ENCODE measurements around the gene TKTL1. TPM values are rescaled to one million over a fixed set of nuclear protein-coding genes. Genes with fewer than 3 reads are reported as not detected.

TKTL1 gene
- total and polyA plus RNA-seq, 2 experiments from 2014 or later, result not detected

DNA sequence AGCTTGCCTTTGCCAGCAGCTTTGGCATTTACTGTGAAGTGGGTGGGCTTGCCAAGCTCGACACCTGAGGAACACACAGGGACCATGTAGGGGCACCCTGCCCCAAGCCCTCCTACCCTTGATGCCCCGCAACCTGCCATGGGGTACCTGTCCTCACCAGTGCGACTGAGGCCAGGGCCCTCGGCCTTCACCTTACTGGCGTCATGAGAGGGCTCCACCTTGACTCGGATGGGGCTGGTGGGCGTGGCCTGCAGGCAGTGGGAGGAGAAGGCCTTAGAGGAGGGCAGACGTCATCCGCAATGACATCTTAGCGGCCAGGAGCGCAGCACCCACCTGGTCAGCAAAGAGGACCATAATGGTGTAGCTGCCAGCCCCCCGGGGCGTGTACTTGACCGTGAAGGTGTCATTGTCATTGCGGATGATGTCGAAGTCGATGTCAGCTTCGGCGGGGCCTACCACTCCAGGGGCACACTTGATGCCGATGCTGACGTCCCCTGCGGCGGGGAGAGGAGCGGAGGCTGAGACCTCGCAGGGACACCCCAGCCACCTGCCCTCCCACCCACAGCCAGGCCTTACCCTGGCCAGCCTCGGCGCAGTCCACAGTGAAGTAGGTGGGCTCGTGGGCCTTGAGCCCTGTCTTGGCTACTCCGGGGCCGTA, 66.6 kb downstream of the TKTL1 start:
- Histone ChIP-seq H3K36me3 (ENCODE audit: insufficient read depth) (peaks cover 16% of the 10 kb centered on the region), H3K4me3 (no peak overlapping the region), H3K27ac (ENCODE audit: low read depth) (no peak overlapping the region), H3K27me3 (ENCODE audit: insufficient read depth) (no peaks in the 10 kb centered on the region), H3F3A (replicated peaks; ENCODE audit: low read depth) (0 out of 2 replicates have a peak, but pooled peaks cover 4% of the 10 kb centered on the region), H3K79me2 (replicated peaks; ENCODE audit: insufficient read depth) (peaks cover 21% of the 10 kb centered on the region), H2AFZ (no peak overlapping the region), H3K9me2 (ENCODE audit: insufficient read depth) (no peaks in the 10 kb centered on the region), H3K4me2 (no peak overlapping the region), H4K20me1 (replicated peaks; ENCODE audit: insufficient read depth) (peaks cover 5% of the 10 kb centered on the region; the same call in 1 of the 2 replicates), H3K4me1 (ENCODE audit: insufficient read depth) (no peaks in the 10 kb centered on the region)
- TF ChIP-seq NANOG (IDR thresholded peaks at IDR 0.05; ENCODE audit: borderline replicate concordance) (no peak), ZNF331 (CRISPR knock-in tag; IDR thresholded peaks at IDR 0.05; ENCODE audit: low read depth) (no peak), EZH2 (IDR thresholded peaks at IDR 0.05; ENCODE audit: low read depth, unreplicated experiment) (no peak), EZH2phosphoT487 (IDR thresholded peaks at IDR 0.05; ENCODE audit: unreplicated experiment) (no peak), ZNF114 (CRISPR knock-in tag; IDR thresholded peaks at IDR 0.05) (no peak), POLR2AphosphoS5 (IDR thresholded peaks at IDR 0.05; ENCODE audit: low read depth) (no peak), JUNB (IDR thresholded peaks at IDR 0.05; ENCODE audit: unreplicated experiment) (no peak)
- TF ChIP-seq, protein P1, sequence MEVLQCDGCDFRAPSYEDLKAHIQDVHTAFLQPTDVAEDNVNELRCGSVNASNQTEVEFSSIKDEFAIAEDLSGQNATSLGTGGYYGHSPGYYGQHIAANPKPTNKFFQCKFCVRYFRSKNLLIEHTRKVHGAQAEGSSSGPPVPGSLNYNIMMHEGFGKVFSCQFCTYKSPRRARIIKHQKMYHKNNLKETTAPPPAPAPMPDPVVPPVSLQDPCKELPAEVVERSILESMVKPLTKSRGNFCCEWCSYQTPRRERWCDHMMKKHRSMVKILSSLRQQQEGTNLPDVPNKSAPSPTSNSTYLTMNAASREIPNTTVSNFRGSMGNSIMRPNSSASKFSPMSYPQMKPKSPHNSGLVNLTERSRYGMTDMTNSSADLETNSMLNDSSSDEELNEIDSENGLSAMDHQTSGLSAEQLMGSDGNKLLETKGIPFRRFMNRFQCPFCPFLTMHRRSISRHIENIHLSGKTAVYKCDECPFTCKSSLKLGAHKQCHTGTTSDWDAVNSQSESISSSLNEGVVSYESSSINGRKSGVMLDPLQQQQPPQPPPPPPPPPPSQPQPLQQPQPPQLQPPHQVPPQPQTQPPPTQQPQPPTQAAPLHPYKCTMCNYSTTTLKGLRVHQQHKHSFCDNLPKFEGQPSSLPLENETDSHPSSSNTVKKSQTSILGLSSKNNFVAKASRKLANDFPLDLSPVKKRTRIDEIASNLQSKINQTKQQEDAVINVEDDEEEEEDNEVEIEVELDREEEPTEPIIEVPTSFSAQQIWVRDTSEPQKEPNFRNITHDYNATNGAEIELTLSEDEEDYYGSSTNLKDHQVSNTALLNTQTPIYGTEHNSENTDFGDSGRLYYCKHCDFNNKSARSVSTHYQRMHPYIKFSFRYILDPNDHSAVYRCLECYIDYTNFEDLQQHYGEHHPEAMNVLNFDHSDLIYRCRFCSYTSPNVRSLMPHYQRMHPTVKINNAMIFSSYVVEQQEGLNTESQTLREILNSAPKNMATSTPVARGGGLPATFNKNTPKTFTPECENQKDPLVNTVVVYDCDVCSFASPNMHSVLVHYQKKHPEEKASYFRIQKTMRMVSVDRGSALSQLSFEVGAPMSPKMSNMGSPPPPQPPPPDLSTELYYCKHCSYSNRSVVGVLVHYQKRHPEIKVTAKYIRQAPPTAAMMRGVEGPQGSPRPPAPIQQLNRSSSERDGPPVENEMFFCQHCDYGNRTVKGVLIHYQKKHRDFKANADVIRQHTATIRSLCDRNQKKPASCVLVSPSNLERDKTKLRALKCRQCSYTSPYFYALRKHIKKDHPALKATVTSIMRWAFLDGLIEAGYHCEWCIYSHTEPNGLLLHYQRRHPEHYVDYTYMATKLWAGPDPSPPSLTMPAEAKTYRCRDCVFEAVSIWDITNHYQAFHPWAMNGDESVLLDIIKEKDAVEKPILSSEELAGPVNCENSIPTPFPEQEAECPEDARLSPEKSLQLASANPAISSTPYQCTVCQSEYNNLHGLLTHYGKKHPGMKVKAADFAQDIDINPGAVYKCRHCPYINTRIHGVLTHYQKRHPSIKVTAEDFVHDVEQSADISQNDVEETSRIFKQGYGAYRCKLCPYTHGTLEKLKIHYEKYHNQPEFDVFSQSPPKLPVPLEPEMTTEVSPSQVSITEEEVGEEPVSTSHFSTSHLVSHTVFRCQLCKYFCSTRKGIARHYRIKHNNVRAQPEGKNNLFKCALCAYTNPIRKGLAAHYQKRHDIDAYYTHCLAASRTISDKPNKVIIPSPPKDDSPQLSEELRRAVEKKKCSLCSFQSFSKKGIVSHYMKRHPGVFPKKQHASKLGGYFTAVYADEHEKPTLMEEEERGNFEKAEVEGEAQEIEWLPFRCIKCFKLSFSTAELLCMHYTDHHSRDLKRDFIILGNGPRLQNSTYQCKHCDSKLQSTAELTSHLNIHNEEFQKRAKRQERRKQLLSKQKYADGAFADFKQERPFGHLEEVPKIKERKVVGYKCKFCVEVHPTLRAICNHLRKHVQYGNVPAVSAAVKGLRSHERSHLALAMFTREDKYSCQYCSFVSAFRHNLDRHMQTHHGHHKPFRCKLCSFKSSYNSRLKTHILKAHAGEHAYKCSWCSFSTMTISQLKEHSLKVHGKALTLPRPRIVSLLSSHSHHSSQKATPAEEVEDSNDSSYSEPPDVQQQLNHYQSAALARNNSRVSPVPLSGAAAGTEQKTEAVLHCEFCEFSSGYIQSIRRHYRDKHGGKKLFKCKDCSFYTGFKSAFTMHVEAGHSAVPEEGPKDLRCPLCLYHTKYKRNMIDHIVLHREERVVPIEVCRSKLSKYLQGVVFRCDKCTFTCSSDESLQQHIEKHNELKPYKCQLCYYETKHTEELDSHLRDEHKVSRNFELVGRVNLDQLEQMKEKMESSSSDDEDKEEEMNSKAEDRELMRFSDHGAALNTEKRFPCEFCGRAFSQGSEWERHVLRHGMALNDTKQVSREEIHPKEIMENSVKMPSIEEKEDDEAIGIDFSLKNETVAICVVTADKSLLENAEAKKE (CRISPR knock-in tag; IDR thresholded peaks at IDR 0.05), result no peak
- TF ChIP-seq, protein P2, sequence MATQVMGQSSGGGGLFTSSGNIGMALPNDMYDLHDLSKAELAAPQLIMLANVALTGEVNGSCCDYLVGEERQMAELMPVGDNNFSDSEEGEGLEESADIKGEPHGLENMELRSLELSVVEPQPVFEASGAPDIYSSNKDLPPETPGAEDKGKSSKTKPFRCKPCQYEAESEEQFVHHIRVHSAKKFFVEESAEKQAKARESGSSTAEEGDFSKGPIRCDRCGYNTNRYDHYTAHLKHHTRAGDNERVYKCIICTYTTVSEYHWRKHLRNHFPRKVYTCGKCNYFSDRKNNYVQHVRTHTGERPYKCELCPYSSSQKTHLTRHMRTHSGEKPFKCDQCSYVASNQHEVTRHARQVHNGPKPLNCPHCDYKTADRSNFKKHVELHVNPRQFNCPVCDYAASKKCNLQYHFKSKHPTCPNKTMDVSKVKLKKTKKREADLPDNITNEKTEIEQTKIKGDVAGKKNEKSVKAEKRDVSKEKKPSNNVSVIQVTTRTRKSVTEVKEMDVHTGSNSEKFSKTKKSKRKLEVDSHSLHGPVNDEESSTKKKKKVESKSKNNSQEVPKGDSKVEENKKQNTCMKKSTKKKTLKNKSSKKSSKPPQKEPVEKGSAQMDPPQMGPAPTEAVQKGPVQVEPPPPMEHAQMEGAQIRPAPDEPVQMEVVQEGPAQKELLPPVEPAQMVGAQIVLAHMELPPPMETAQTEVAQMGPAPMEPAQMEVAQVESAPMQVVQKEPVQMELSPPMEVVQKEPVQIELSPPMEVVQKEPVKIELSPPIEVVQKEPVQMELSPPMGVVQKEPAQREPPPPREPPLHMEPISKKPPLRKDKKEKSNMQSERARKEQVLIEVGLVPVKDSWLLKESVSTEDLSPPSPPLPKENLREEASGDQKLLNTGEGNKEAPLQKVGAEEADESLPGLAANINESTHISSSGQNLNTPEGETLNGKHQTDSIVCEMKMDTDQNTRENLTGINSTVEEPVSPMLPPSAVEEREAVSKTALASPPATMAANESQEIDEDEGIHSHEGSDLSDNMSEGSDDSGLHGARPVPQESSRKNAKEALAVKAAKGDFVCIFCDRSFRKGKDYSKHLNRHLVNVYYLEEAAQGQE (IDR thresholded peaks at IDR 0.05; ENCODE audit: unreplicated experiment), result no peak
- peaks cover 87% of the 10 kb centered on the region for H3K36me3 Mint-ChIP-seq (ENCODE audit: low read depth)
- H3K9me3 Mint-ChIP-seq, result no peaks in the 10 kb centered on the region; the same call in 2 of the 3 replicates
- H3K27ac Mint-ChIP-seq, result no peak overlapping the region
- H3K4me1 Mint-ChIP-seq, result no peaks in the 10 kb centered on the region; the same call in 2 of the 3 replicates
- H3K27me3 Mint-ChIP-seq (ENCODE audit: insufficient read depth, low read depth, poor library complexity), result peaks cover 20% of the 10 kb centered on the region
- no peak for DNase-seq (ENCODE audit: low spot score)
- H3K4me3 Mint-ChIP-seq, result no peak overlapping the region
- ATAC-seq, result no peak
